ENCODE data around the gene FJX1. TPM values are rescaled to one million over a fixed set of nuclear protein-coding genes. Genes with fewer than 3 reads are reported as not detected.
"Not testable (repeated sequence)": the region's sequence is repeated elsewhere in the genome, so short reads cannot be mapped to it uniquely, and the experiment has no call there.

FJX1 gene
- total RNA-seq, 6 donors from 2014 or later: 2.5 to 9.2 (median 6.1) TPM

- 5 to 12% methylated on average over 18 to 45 of the region's 82 CpGs for WGBS, 2 donors
- H3K4me1 ChIP-seq: peaks cover 14 to 22% (median 16%) of the 10 kb centered on the region in 4 donors
- peaks cover 0 to 3% (median 0%) of the 10 kb centered on the region in 4 donors for H3K9me3 ChIP-seq
- peak in 2 of 4 donors; percentile 81 to 85 for TF ChIP-seq POLR2A (IDR thresholded peaks at IDR 0.05)
- peak; percentile 36 to 75 for TF ChIP-seq POLR2AphosphoS5 (IDR thresholded peaks at IDR 0.05)
- no peak for TF ChIP-seq EP300 (IDR thresholded peaks at IDR 0.05)
- TF ChIP-seq CTCF (IDR thresholded peaks at IDR 0.05): peak in 1 of 6 experiments; percentile 4
- peak; percentile 91 to 97 for ATAC-seq (ENCODE audit: low FRiP score in 2 of 2)
- peak; percentile 82 to 97 for DNase-seq
- H3K36me3 ChIP-seq: no peaks in the 10 kb centered on the region
- H3K27me3 ChIP-seq: no peaks in the 10 kb centered on the region
- peak within 1 kb of the TSS; percentile 92 to 99 (median 96) for H3K27ac ChIP-seq
- peak within 1 kb of the TSS; percentile 66 to 80 (median 74) for H3K4me3 ChIP-seq
Observed at GRCh38 chr11:35662649-35663407, 44.6 kb downstream of the FJX1 start, which contains the start of gene TRIM44. Gene TRIM44 (plus strand): TSS chr11:35662775. CDS start chr11:35663112, 337 bp downstream.

GRCh38 chr11:35663408-35663702 is 45.1 kb downstream of the FJX1 start:
- peak overlapping the region; percentile 66 to 80 (median 74) for H3K4me3 ChIP-seq
- TF ChIP-seq CTCF (IDR thresholded peaks at IDR 0.05): no peak
- no peak for TF ChIP-seq POLR2A (IDR thresholded peaks at IDR 0.05)
- TF ChIP-seq POLR2AphosphoS5 (IDR thresholded peaks at IDR 0.05): no peak
- no peak for TF ChIP-seq EP300 (IDR thresholded peaks at IDR 0.05)
- peaks cover 14 to 22% (median 16%) of the 10 kb centered on the region in 4 donors for H3K4me1 ChIP-seq
- H3K27me3 ChIP-seq: no peaks in the 10 kb centered on the region
- 85 to 87% methylated on average over 10 of the region's 10 CpGs for WGBS, 2 donors
- DNase-seq: no peak
- H3K36me3 ChIP-seq: no peaks in the 10 kb centered on the region
- no peak for ATAC-seq (ENCODE audit: low FRiP score in 2 of 2)
- H3K9me3 ChIP-seq: peaks cover 0 to 3% (median 0%) of the 10 kb centered on the region in 4 donors
- peak overlapping the region; percentile 92 to 99 (median 96) for H3K27ac ChIP-seq

GRCh38 chr11:35664977-35665441 is 46.7 kb downstream of the FJX1 start:
- H3K36me3 ChIP-seq: no peaks in the 10 kb centered on the region
- WGBS, 2 donors: 95 to 98% methylated on average over 5 of the region's 5 CpGs
- ATAC-seq (ENCODE audit: low FRiP score in 2 of 2): no peak
- H3K27me3 ChIP-seq: no peaks in the 10 kb centered on the region
- no peak for TF ChIP-seq POLR2AphosphoS5 (IDR thresholded peaks at IDR 0.05)
- no peak overlapping the region for H3K27ac ChIP-seq
- H3K4me3 ChIP-seq: no peak overlapping the region
- DNase-seq: no peak
- peaks cover 14 to 22% (median 16%) of the 10 kb centered on the region in 4 donors for H3K4me1 ChIP-seq
- peaks cover 0 to 3% (median 0%) of the 10 kb centered on the region in 4 donors for H3K9me3 ChIP-seq

- Histone ChIP-seq H3K27ac (no peak overlapping the region), H3K9me3 (peaks cover 0 to 3% (median 0%) of the 10 kb centered on the region in 4 donors), H3K27me3 (no peaks in the 10 kb centered on the region), H3K4me1 (peaks cover 16 to 26% (median 17%) of the 10 kb centered on the region in 4 donors), H3K4me3 (no peak overlapping the region), H3K36me3 (no peaks in the 10 kb centered on the region)
- ATAC-seq (ENCODE audit: low FRiP score in 2 of 2) (no peak), DNase-seq (no peak)
- TF ChIP-seq POLR2A (IDR thresholded peaks at IDR 0.05) (no peak), CTCF (IDR thresholded peaks at IDR 0.05) (no peak), POLR2AphosphoS5 (IDR thresholded peaks at IDR 0.05) (no peak), EP300 (IDR thresholded peaks at IDR 0.05) (no peak)
- 100% methylated on average over 1 of the region's 1 CpG for WGBS, 2 donors
Observed at GRCh38 chr11:35667257-35667656, 49.0 kb downstream of the FJX1 start.

GRCh38 chr11:35668350-35668749 is 50.1 kb downstream of the FJX1 start:
- not testable (repeated sequence) for H3K27me3 ChIP-seq; ATAC-seq (ENCODE audit: low FRiP score in 2 of 2); H3K9me3 ChIP-seq; DNase-seq; H3K27ac ChIP-seq; H3K4me3 ChIP-seq; H3K36me3 ChIP-seq
- H3K4me1 ChIP-seq: peaks cover 11 to 22% (median 13%) of the 10 kb centered on the region in 4 donors
- 97 to 100% methylated on average over 3 of the region's 3 CpGs for whole genome bisulfite sequencing, 2 donors

Other genes with a start within 250 kb of the FJX1 start
- 1 to 10 TPM; 1.5 to 3.1 (median 2.0) TPM for gene SLC1A2, start 198.9 kb upstream of the FJX1 start, total RNA-seq
- 1 to 10 TPM in 4 of 6 donors, under 1 TPM in 1, not detected in 1; 0.30 to 7.2 (median 4.3) TPM for gene PAMR1, start 92.8 kb upstream of the FJX1 start, total RNA-seq
- 100 to 1,000 TPM in 1 of 6 donors, 10 to 100 TPM in 5; 48.9 to 133 (median 64.0) TPM for gene TRIM44, start 44.3 kb downstream of the FJX1 start, total RNA-seq